HL-60 (cell line): ENCODE results near the gene RAX2.

Source experiments
- DNase-seq, 2 experiments: peaks; one replicate each; pipeline ENCODE4 v3.0.0-alpha.2; 2010 to 2020; ENCODE audit warnings: low read depth in 1 of 2, low spot score in 1 of 2
- H3K27ac ChIP-seq: fragments of 250-450 bp; sonication (Bioruptor Pico); replicated peaks from 2 replicates; pipeline ENCODE4 v1.5.1; 2020; ENCODE audit warnings: mild to moderate bottlenecking, moderate library complexity
- H3K27me3 ChIP-seq: fragments of 250-450 bp; sonication (Bioruptor Pico); 2 replicates; pipeline ENCODE4 v1.5.1; 2021; ENCODE audit warnings: mild to moderate bottlenecking, moderate library complexity; ENCODE audit not compliant: insufficient read depth, poor library complexity, severe bottlenecking
- H3K4me3 ChIP-seq: replicated peaks from 2 replicates; pipeline ENCODE4 v1.5.1; 2011; ENCODE audit warnings: mild to moderate bottlenecking, control low read depth, low read length; ENCODE audit not compliant: insufficient read depth
- CTCF ChIP-seq: IDR thresholded peaks from one replicate; pipeline ENCODE4 v1.5.1; 2011; ENCODE audit warnings: low read length, control low read depth, inconsistent platforms; ENCODE audit not compliant: insufficient read depth
- GABPA ChIP-seq: IDR thresholded peaks from 2 replicates; pipeline ENCODE4 v1.6.1; 2012; ENCODE audit warnings: low read depth
- POLR2AphosphoS5 ChIP-seq: IDR thresholded peaks from 2 replicates; pipeline ENCODE4 v1.6.1; 2012; ENCODE audit warnings: low read depth
- REST ChIP-seq: IDR thresholded peaks from 2 replicates; pipeline ENCODE4 v1.6.1; 2012; ENCODE audit warnings: low read depth; ENCODE audit not compliant: insufficient replicate concordance
- SPI1 ChIP-seq: IDR thresholded peaks from 2 replicates; pipeline ENCODE4 v1.6.1; 2012; ENCODE audit warnings: low read depth, mild to moderate bottlenecking, borderline replicate concordance

Gene RAX2

GRCh38 chr19:3753631-3754410, 18.2 kb downstream of the RAX2 start:
- no peak overlapping the region for H3K27ac ChIP-seq
- TF ChIP-seq SPI1 (no peak), REST (no peak), GABPA (no peak), CTCF (no peak), POLR2AphosphoS5 (no peak)
- no peak for DNase-seq

GRCh38 chr19:3752492-3752891, 19.5 kb downstream of the RAX2 start:
- Histone ChIP-seq H3K27ac (no peak overlapping the region), H3K4me3 (no peak overlapping the region), H3K27me3 (no peaks in the 10 kb centered on the region)
- DNase-seq, result no peak
- TF ChIP-seq SPI1 (no peak), REST (no peak), POLR2AphosphoS5 (no peak), CTCF (no peak), GABPA (no peak)

More at GRCh38 chr19:3753631-3754410, 18.2 kb downstream of the RAX2 start:
- H3K27me3 ChIP-seq, result no peaks in the 10 kb centered on the region
- H3K4me3 ChIP-seq, result no peak overlapping the region

GRCh38 chr19:3751236-3751635, 20.8 kb downstream of the RAX2 start:
- Histone ChIP-seq H3K27ac (no peak overlapping the region), H3K4me3 (no peak overlapping the region), H3K27me3 (no peaks in the 10 kb centered on the region)
- TF ChIP-seq GABPA, result no peak
- no peak for TF ChIP-seq POLR2AphosphoS5
- TF ChIP-seq REST, result no peak
- TF ChIP-seq CTCF, result no peak
- no peak for TF ChIP-seq SPI1
- DNase-seq, result no peak
